Memory B cell (primary cell): Measurements from ENCODE around the gene EFNA5.

Source experiments
- ATAC-seq: fragments of 150-1000 bp; cut with Tn5 transposase; 2 replicates; pipeline ENCODE4 v1.10.0; 2021; ENCODE audit warnings: low read depth, mild to moderate bottlenecking, moderate library complexity
- DNase-seq, 2 donors: peaks; one replicate each; pipeline ENCODE4 v3.0.0; 2022; ENCODE audit warnings: low spot score in 2 of 2
- H3K27ac Mint-ChIP-seq: one replicate; pipeline ENCODE4 v1.8.0; 2022; ENCODE audit warnings: mild to moderate bottlenecking, moderate library complexity, mixed read lengths
- H3K27me3 Mint-ChIP-seq: one replicate; pipeline ENCODE4 v1.8.0; 2022; ENCODE audit warnings: mixed read lengths
- H3K36me3 Mint-ChIP-seq: one replicate; pipeline ENCODE4 v1.8.0; 2022; ENCODE audit warnings: mild to moderate bottlenecking, mixed read lengths
- H3K4me1 Mint-ChIP-seq: one replicate; pipeline ENCODE4 v1.8.0; 2022; ENCODE audit warnings: mixed read lengths
- H3K4me3 Mint-ChIP-seq: one replicate; pipeline ENCODE4 v1.8.0; 2022; ENCODE audit warnings: mild to moderate bottlenecking, moderate library complexity, mixed read lengths
- H3K9me3 Mint-ChIP-seq: one replicate; pipeline ENCODE4 v1.8.0; 2022; ENCODE audit warnings: mixed read lengths

Gene EFNA5

GRCh38 chr5:107616213-107616612 lies 54.5 kb downstream of the EFNA5 start:
- ATAC-seq (no peak), DNase-seq (no peak)
- Mint-ChIP-seq H3K4me1 (no peaks in the 10 kb centered on the region), H3K27ac (no peak overlapping the region), H3K36me3 (no peaks in the 10 kb centered on the region), H3K4me3 (no peak overlapping the region), H3K27me3 (peaks cover 1% of the 10 kb centered on the region), H3K9me3 (no peaks in the 10 kb centered on the region)

DNA sequence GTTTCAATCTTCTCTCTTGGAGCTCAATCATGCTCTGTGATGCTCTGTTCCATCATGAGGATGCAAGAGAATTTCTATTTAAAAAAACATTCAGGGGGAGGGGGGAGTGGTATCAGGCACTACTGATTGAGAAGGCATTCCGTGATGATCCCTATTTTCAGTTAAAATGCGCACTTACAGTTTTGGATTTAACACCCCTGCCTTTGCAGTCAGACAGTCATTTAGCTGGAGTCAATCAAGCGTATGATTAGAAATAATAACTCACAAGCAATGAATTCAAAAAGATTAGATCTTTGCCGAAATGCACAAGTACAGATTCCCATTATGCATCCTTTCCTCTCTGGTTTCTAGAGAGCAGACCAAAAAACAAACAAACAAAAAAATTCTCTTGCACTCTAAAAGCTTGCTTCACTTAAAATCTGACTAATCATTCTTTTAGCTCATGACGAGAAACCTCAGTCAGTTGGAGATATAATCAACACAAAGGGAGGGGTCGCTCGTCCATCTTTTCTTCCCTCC lies 55.4 kb downstream of the EFNA5 start:
- H3K4me1 Mint-ChIP-seq = no peaks in the 10 kb centered on the region
- no peaks in the 10 kb centered on the region for H3K36me3 Mint-ChIP-seq
- no peaks in the 10 kb centered on the region for H3K9me3 Mint-ChIP-seq
- ATAC-seq (no peak), DNase-seq (no peak)
- no peak overlapping the region for H3K4me3 Mint-ChIP-seq
- peaks cover 3% of the 10 kb centered on the region for H3K27me3 Mint-ChIP-seq
- H3K27ac Mint-ChIP-seq = no peak overlapping the region

GRCh38 chr5:107612541-107612940 lies 58.2 kb downstream of the EFNA5 start:
- no peak for ATAC-seq
- H3K27me3 Mint-ChIP-seq = peaks cover 5% of the 10 kb centered on the region
- no peaks in the 10 kb centered on the region for H3K4me1 Mint-ChIP-seq
- no peak for DNase-seq
- H3K9me3 Mint-ChIP-seq = no peaks in the 10 kb centered on the region
- H3K36me3 Mint-ChIP-seq = no peaks in the 10 kb centered on the region
- H3K27ac Mint-ChIP-seq = no peak overlapping the region
- no peak overlapping the region for H3K4me3 Mint-ChIP-seq

DNA sequence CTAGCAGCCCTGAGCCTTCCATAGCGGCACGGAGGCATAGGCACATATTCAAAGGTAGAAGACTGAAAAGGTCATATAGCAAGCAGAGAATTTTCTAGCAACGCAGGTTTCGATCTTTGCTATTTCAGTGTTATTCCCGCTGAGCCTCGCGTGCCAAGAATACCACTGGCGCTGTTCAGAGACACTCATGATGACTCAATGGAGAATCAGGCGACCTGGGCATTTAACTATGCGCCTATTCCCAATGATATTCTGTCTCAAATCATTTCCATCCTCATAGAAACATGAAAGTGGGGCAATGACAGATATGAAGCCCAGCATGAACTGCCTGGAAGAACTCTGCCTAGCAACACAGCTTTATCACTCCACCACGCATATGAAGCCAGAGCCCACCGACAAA lies 59.9 kb downstream of the EFNA5 start:
- Mint-ChIP-seq H3K9me3 (no peaks in the 10 kb centered on the region), H3K27ac (no peak overlapping the region), H3K4me1 (no peaks in the 10 kb centered on the region), H3K4me3 (no peak overlapping the region), H3K27me3 (peaks cover 5% of the 10 kb centered on the region), H3K36me3 (no peaks in the 10 kb centered on the region)
- ATAC-seq = no peak
- DNase-seq = no peak

GRCh38 chr5:107607671-107608345 lies 62.9 kb downstream of the EFNA5 start:
- Mint-ChIP-seq H3K4me3 (no peak overlapping the region), H3K27me3 (peaks cover 5% of the 10 kb centered on the region), H3K9me3 (no peaks in the 10 kb centered on the region), H3K4me1 (no peaks in the 10 kb centered on the region), H3K36me3 (no peaks in the 10 kb centered on the region), H3K27ac (no peak overlapping the region)
- DNase-seq (no peak), ATAC-seq (no peak)

DNA sequence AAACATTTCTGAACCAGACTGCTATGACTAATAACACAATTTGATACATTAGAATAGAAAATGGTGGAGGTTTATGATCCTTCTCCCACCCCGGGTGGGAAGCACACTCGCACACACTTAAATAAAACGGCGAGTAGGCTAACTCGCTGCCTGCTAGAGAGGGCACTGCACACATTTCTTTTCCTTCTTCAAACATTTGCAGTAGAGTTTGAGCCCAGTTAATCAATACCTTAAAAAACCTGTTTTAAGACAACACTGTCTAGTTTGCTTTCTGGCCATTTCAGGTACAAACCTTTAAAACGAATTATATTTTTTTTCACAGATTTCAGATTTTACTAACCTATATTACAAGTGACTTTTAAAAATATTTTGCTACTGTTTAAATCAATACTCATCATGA lies 63.5 kb downstream of the EFNA5 start:
- no peak overlapping the region for H3K4me3 Mint-ChIP-seq
- H3K9me3 Mint-ChIP-seq = no peaks in the 10 kb centered on the region
- H3K27ac Mint-ChIP-seq = no peak overlapping the region

GRCh38 chr5:107605596-107606125 lies 65.1 kb downstream of the EFNA5 start:
- DNase-seq = no peak
- Mint-ChIP-seq H3K27ac (no peak overlapping the region), H3K4me3 (no peak overlapping the region), H3K36me3 (no peaks in the 10 kb centered on the region), H3K9me3 (no peaks in the 10 kb centered on the region), H3K27me3 (peaks cover 3% of the 10 kb centered on the region), H3K4me1 (no peaks in the 10 kb centered on the region)
- ATAC-seq = no peak

More for the DNA sequence above, 63.5 kb downstream of the EFNA5 start:
- peaks cover 5% of the 10 kb centered on the region for H3K27me3 Mint-ChIP-seq
- H3K36me3 Mint-ChIP-seq = no peaks in the 10 kb centered on the region
- no peak for ATAC-seq
- H3K4me1 Mint-ChIP-seq = no peaks in the 10 kb centered on the region
- DNase-seq = no peak

GRCh38 chr5:107604990-107605389 lies 65.7 kb downstream of the EFNA5 start:
- Mint-ChIP-seq H3K36me3 (no peaks in the 10 kb centered on the region), H3K9me3 (peaks cover under 1% of the 10 kb centered on the region), H3K4me1 (no peaks in the 10 kb centered on the region), H3K27ac (no peak overlapping the region), H3K27me3 (peaks cover 3% of the 10 kb centered on the region), H3K4me3 (no peak overlapping the region)
- ATAC-seq (no peak), DNase-seq (no peak)

GRCh38 chr5:107604146-107604910 lies 66.4 kb downstream of the EFNA5 start:
- H3K36me3 Mint-ChIP-seq = no peaks in the 10 kb centered on the region
- peaks cover 2% of the 10 kb centered on the region for H3K27me3 Mint-ChIP-seq
- no peak for ATAC-seq
- H3K4me1 Mint-ChIP-seq = no peaks in the 10 kb centered on the region
- H3K4me3 Mint-ChIP-seq = no peak overlapping the region
- peaks cover 1% of the 10 kb centered on the region for H3K9me3 Mint-ChIP-seq
- DNase-seq = no peak
- H3K27ac Mint-ChIP-seq = no peak overlapping the region

DNA sequence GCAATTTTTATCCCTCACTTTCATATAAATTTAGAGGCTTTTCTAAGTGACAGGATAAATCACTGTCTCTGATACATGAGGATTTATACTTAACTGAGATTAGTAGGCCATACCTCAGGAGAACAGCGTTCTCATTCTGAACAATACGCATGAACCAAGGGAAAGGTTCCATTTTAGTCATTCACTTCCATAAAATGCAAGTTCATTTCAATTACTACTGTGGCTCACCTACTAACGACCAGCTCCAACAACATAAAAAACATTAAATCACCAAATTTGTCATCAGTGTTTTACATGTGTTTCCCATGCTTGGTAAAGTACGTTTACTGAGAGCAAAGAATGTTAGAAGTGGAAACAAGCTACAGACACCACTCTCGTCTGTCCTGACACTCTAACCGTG lies 67.4 kb downstream of the EFNA5 start:
- H3K27me3 Mint-ChIP-seq = peaks cover 2% of the 10 kb centered on the region
- no peak for ATAC-seq
- H3K9me3 Mint-ChIP-seq = peaks cover 1% of the 10 kb centered on the region
- H3K4me1 Mint-ChIP-seq = no peaks in the 10 kb centered on the region
- DNase-seq = no peak
- H3K27ac Mint-ChIP-seq = no peak overlapping the region
- no peak overlapping the region for H3K4me3 Mint-ChIP-seq
- H3K36me3 Mint-ChIP-seq = no peaks in the 10 kb centered on the region

DNA sequence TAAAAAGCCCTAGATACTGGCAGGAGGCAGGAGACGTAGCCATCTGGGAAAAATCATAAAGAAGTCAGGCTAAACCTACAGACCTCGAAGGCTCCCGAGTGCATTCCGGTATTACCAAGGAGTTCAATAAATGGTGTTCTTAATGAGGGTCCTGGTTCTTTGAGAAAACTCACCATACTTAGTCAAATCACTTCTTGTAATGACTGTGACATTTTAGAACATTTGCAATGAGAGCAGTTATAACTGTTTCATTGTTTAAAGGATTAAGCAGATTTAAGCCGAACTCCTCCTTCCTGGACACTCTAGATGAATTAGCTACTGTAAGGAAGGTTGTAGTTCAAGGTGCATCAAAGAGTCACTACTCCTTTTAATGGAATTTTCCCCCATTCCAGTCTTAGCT lies 67.8 kb downstream of the EFNA5 start:
- Mint-ChIP-seq H3K27me3 (peaks cover 2% of the 10 kb centered on the region), H3K4me1 (no peaks in the 10 kb centered on the region), H3K4me3 (no peak overlapping the region), H3K27ac (no peak overlapping the region), H3K36me3 (no peaks in the 10 kb centered on the region), H3K9me3 (peaks cover 1% of the 10 kb centered on the region)
- DNase-seq (no peak), ATAC-seq (no peak)

- H3K27me3 Mint-ChIP-seq = peaks cover 2% of the 10 kb centered on the region
- no peak for ATAC-seq
Measured at GRCh38 chr5:107601076-107601475, 69.7 kb downstream of the EFNA5 start.

GRCh38 chr5:107598958-107599357 lies 71.8 kb downstream of the EFNA5 start:
- H3K36me3 Mint-ChIP-seq = no peaks in the 10 kb centered on the region
- peaks cover 1% of the 10 kb centered on the region for H3K9me3 Mint-ChIP-seq
- H3K27ac Mint-ChIP-seq = no peak overlapping the region
- no peak for DNase-seq
- no peaks in the 10 kb centered on the region for H3K27me3 Mint-ChIP-seq
- no peak overlapping the region for H3K4me3 Mint-ChIP-seq
- no peak for ATAC-seq
- no peaks in the 10 kb centered on the region for H3K4me1 Mint-ChIP-seq

More at GRCh38 chr5:107601076-107601475, 69.7 kb downstream of the EFNA5 start:
- no peak overlapping the region for H3K4me3 Mint-ChIP-seq
- H3K9me3 Mint-ChIP-seq = peaks cover 1% of the 10 kb centered on the region
- no peaks in the 10 kb centered on the region for H3K4me1 Mint-ChIP-seq
- DNase-seq = no peak
- H3K36me3 Mint-ChIP-seq = no peaks in the 10 kb centered on the region
- no peak overlapping the region for H3K27ac Mint-ChIP-seq

GRCh38 chr5:107597803-107598202 lies 72.9 kb downstream of the EFNA5 start:
- H3K27me3 Mint-ChIP-seq = no peaks in the 10 kb centered on the region
- DNase-seq = no peak
- no peak overlapping the region for H3K4me3 Mint-ChIP-seq
- H3K36me3 Mint-ChIP-seq = no peaks in the 10 kb centered on the region
- ATAC-seq = no peak
- H3K27ac Mint-ChIP-seq = no peak overlapping the region
- no peaks in the 10 kb centered on the region for H3K4me1 Mint-ChIP-seq
- H3K9me3 Mint-ChIP-seq = peaks cover 1% of the 10 kb centered on the region
